ENCODE measurements around the gene MAP3K7CL.

DNA sequence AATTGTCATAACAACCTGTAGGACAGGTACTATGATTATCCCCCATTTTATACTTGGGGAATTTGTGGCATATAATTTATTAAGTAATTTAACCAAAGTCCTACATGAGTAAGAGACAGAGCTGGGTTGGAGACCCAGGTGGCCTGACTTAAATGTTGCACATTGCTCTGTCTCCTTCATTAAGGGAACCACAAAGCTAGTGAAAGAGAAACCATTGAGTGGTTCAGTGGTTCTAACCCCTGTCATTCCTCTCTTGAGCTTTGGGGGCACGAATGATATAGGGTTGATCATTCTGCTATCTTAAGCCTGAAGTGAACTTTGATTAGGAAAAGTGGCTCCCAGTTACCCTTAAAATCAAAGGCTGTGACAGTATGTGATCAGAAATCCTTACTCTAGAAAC lies 5.3 kb upstream of the MAP3K7CL start:
- TF ChIP-seq, protein P1, sequence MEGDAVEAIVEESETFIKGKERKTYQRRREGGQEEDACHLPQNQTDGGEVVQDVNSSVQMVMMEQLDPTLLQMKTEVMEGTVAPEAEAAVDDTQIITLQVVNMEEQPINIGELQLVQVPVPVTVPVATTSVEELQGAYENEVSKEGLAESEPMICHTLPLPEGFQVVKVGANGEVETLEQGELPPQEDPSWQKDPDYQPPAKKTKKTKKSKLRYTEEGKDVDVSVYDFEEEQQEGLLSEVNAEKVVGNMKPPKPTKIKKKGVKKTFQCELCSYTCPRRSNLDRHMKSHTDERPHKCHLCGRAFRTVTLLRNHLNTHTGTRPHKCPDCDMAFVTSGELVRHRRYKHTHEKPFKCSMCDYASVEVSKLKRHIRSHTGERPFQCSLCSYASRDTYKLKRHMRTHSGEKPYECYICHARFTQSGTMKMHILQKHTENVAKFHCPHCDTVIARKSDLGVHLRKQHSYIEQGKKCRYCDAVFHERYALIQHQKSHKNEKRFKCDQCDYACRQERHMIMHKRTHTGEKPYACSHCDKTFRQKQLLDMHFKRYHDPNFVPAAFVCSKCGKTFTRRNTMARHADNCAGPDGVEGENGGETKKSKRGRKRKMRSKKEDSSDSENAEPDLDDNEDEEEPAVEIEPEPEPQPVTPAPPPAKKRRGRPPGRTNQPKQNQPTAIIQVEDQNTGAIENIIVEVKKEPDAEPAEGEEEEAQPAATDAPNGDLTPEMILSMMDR (IDR thresholded peaks at IDR 0.05) = no peak
- no peak for TF ChIP-seq EP300 (IDR thresholded peaks at IDR 0.05; ENCODE audit: low read depth)

Measured in transverse colon (tissue), 3 donors.